IMR-90 (cell line): ENCODE results near the gene SLC5A3. TPM values are rescaled to one million over a fixed set of nuclear protein-coding genes. Genes with fewer than 3 reads are reported as not detected.

Experiments
- ATAC-seq: fragments of 200-7000 bp; cut with Tn5 transposase; 2 replicates; pipeline ENCODE4 v1.9.1; 2020; ENCODE audit warnings: low read depth, mild to moderate bottlenecking, moderate library complexity
- BruUV-seq: library from RNA; stranded (reverse); fragments of 400-500 nt; replicated peaks from 2 replicates; lab custom pipeline; 2021; lab: Mats Ljungman, UMichigan
- CTCF ChIA-PET: fragments of 300-600 bp; formaldehyde crosslinking; extraction: SDS; loops from one replicate; lab custom pipeline; 2021; ENCODE audit warnings: antibody characterized with exemption; lab: Yijun Ruan, JAX
- POLR2A ChIA-PET: fragments of 300-600 bp; sonication (Branson Sonifier 250); formaldehyde crosslinking; loops from one replicate; lab custom pipeline; 2022; ENCODE audit warnings: antibody characterized with exemption; ENCODE audit not compliant: unreplicated experiment; lab: Charles Lee
- DNase-seq: peaks from one replicate; pipeline ENCODE4 v3.0.0; 2013
- H2AFZ ChIP-seq: replicated peaks from 2 replicates; pipeline ENCODE3; 2013; ENCODE audit warnings: low read length, mild to moderate bottlenecking; ENCODE audit not compliant: poor library complexity
- H2AK5ac ChIP-seq: 2 replicates; pipeline ENCODE4 v1.6.1; 2013; ENCODE audit warnings: low read depth, low read length, inconsistent platforms
- H2AK9ac ChIP-seq: replicated peaks from 2 replicates; pipeline ENCODE3; 2013; ENCODE audit warnings: mild to moderate bottlenecking, low read depth, low read length, moderate library complexity; ENCODE audit not compliant: poor library complexity
- H2BK120ac ChIP-seq: 2 replicates; pipeline ENCODE4 v1.6.1; 2013; ENCODE audit warnings: low read depth, low read length, inconsistent platforms
- H2BK15ac ChIP-seq: 3 replicates; pipeline ENCODE4 v1.6.1; 2013; ENCODE audit warnings: low read depth, low read length, inconsistent platforms
- H2BK20ac ChIP-seq: 2 replicates; pipeline ENCODE4 v1.6.1; 2013; ENCODE audit warnings: low read depth, mild to moderate bottlenecking, inconsistent platforms, low read length, moderate library complexity
- H2BK5ac ChIP-seq: 2 replicates; pipeline ENCODE4 v1.6.1; 2013; ENCODE audit warnings: mild to moderate bottlenecking, low read depth, low read length, inconsistent platforms; ENCODE audit not compliant: poor library complexity, severe bottlenecking
- H3K14ac ChIP-seq: replicated peaks from 2 replicates; pipeline ENCODE4 v1.6.1; 2013; ENCODE audit warnings: low read depth, low read length, inconsistent platforms
- H3K18ac ChIP-seq: 2 replicates; pipeline ENCODE4 v1.6.1; 2013; ENCODE audit warnings: low read depth, low read length, control low read depth
- H3K23ac ChIP-seq: 2 replicates; pipeline ENCODE4 v1.6.1; 2013; ENCODE audit warnings: low read depth, low read length, inconsistent platforms
- H3K27ac ChIP-seq: 2 replicates; pipeline ENCODE4 v1.5.1; 2013; ENCODE audit warnings: mild to moderate bottlenecking, control low read depth, low read length; ENCODE audit not compliant: insufficient read depth
- H3K27me3 ChIP-seq: 2 replicates; pipeline ENCODE4 v1.6.1; 2013; ENCODE audit warnings: low read length; ENCODE audit not compliant: control insufficient read depth, insufficient read depth
- H3K36me3 ChIP-seq: 2 replicates; pipeline ENCODE4 v1.6.1; 2013; ENCODE audit warnings: low read length, mixed read lengths; ENCODE audit not compliant: control insufficient read depth, insufficient read depth
- H3K4ac ChIP-seq: 2 replicates; pipeline ENCODE4 v1.6.1; 2013; ENCODE audit warnings: low read depth, low read length, inconsistent platforms
- H3K4me1 ChIP-seq: 2 replicates; pipeline ENCODE4 v1.6.1; 2013; ENCODE audit warnings: low read length, mixed read lengths; ENCODE audit not compliant: control insufficient read depth, insufficient read depth
- H3K4me2 ChIP-seq: 2 replicates; pipeline ENCODE4 v1.6.1; 2013; ENCODE audit warnings: low read depth, mild to moderate bottlenecking, control low read depth, low read length, moderate library complexity
- H3K4me3 ChIP-seq: 2 replicates; pipeline ENCODE4 v1.5.1; 2013; ENCODE audit warnings: low read depth, mild to moderate bottlenecking, control low read depth, low read length, moderate library complexity; ENCODE audit not compliant: insufficient read depth
- H3K56ac ChIP-seq: 2 replicates; pipeline ENCODE4 v1.6.1; 2013; ENCODE audit warnings: low read length, inconsistent platforms; ENCODE audit not compliant: insufficient read depth; ENCODE audit errors: extremely low read depth
- H3K79me1 ChIP-seq, 2 experiments: 2 replicates each; pipeline ENCODE4 v1.6.1; 2013; ENCODE audit warnings: low read length in 2 of 2, inconsistent platforms in 1 of 2, low read depth in 1 of 2
- H3K9ac ChIP-seq: 2 replicates; pipeline ENCODE4 v1.6.1; 2013; ENCODE audit warnings: low read depth, low read length, control low read depth
- H3K9me1 ChIP-seq: 2 replicates; pipeline ENCODE4 v1.6.1; 2013; ENCODE audit warnings: low read length, inconsistent platforms; ENCODE audit not compliant: insufficient read depth
- H3K9me3 ChIP-seq: 2 replicates; pipeline ENCODE4 v1.6.1; 2013; ENCODE audit warnings: low read length; ENCODE audit not compliant: control insufficient read depth, insufficient read depth
- H4K20me1 ChIP-seq: 2 replicates; pipeline ENCODE4 v1.6.1; 2013; ENCODE audit warnings: low read length, inconsistent platforms; ENCODE audit not compliant: insufficient read depth
- H4K5ac ChIP-seq: 2 replicates; pipeline ENCODE4 v1.6.1; 2013; ENCODE audit warnings: mild to moderate bottlenecking, low read depth, low read length, control low read depth
- H4K8ac ChIP-seq, 2 experiments: 2 replicates each; pipeline ENCODE4 v1.6.1; 2013; ENCODE audit warnings: low read depth in 2 of 2, low read length in 2 of 2, control low read depth in 1 of 2, inconsistent platforms in 1 of 2
- H4K91ac ChIP-seq: 2 replicates; pipeline ENCODE4 v1.6.1; 2013; ENCODE audit warnings: low read depth, low read length, inconsistent platforms; ENCODE audit not compliant: insufficient read depth
- BHLHE40 ChIP-seq: fragments of 150-350 bp; IDR thresholded peaks from 2 replicates; pipeline ENCODE4 v1.6.1; 2016; ENCODE audit warnings: mild to moderate bottlenecking, low read depth, low read length
- CEBPB ChIP-seq: IDR thresholded peaks from 2 replicates; pipeline ENCODE4 v1.6.1; 2012; ENCODE audit warnings: low read depth, low read length, improper control_type of control experiment
- CHD1 ChIP-seq: IDR thresholded peaks from 2 replicates; pipeline ENCODE4 v1.6.1; 2012; ENCODE audit warnings: low read depth, low read length, improper control_type of control experiment
- CTCF ChIP-seq: conservative IDR thresholded peaks from 2 replicates; pipeline ENCODE4 v1.5.1; 2012; ENCODE audit warnings: mild to moderate bottlenecking, low read depth, low read length, improper control_type of control experiment
- ELK1 ChIP-seq: fragments of 150-350 bp; IDR thresholded peaks from 2 replicates; pipeline ENCODE4 v1.6.1; 2016; ENCODE audit warnings: low read depth, mild to moderate bottlenecking, low read length, moderate library complexity, borderline replicate concordance
- FOS ChIP-seq: fragments of 150-350 bp; IDR thresholded peaks from 2 replicates; pipeline ENCODE4 v1.6.1; 2016; ENCODE audit warnings: low read depth, low read length
- MAFK ChIP-seq: IDR thresholded peaks from 2 replicates; pipeline ENCODE4 v1.6.1; 2012; ENCODE audit warnings: low read depth, low read length, improper control_type of control experiment
- MAZ ChIP-seq: IDR thresholded peaks from 2 replicates; pipeline ENCODE4 v1.6.1; 2012; ENCODE audit warnings: low read depth, mild to moderate bottlenecking, low read length, improper control_type of control experiment, moderate library complexity, borderline replicate concordance
- MXI1 ChIP-seq: IDR thresholded peaks from 2 replicates; pipeline ENCODE4 v1.6.1; 2012; ENCODE audit warnings: low read depth, mild to moderate bottlenecking, low read length, moderate library complexity, borderline replicate concordance
- NFE2L2 ChIP-seq: fragments of 150-350 bp; IDR thresholded peaks from 2 replicates; pipeline ENCODE4 v1.6.1; 2016; ENCODE audit warnings: low read depth, mild to moderate bottlenecking, low read length
- POLR2A ChIP-seq: IDR thresholded peaks from 2 replicates; pipeline ENCODE4 v1.6.1; 2012; ENCODE audit warnings: mild to moderate bottlenecking, low read depth, low read length
- RAD21 ChIP-seq: IDR thresholded peaks from 2 replicates; pipeline ENCODE4 v1.6.1; 2012; ENCODE audit warnings: low read length, improper control_type of control experiment
- RCOR1 ChIP-seq: IDR thresholded peaks from 2 replicates; pipeline ENCODE4 v1.6.1; 2012; ENCODE audit warnings: mild to moderate bottlenecking, low read length, improper control_type of control experiment; ENCODE audit not compliant: insufficient replicate concordance
- RFX5 ChIP-seq: IDR thresholded peaks from 2 replicates; pipeline ENCODE4 v1.8.0; 2012; ENCODE audit warnings: low read depth, mild to moderate bottlenecking, low read length, moderate library complexity
- SMC3 ChIP-seq: fragments of 150-350 bp; IDR thresholded peaks from 2 replicates; pipeline ENCODE4 v1.6.1; 2016; ENCODE audit warnings: low read depth, mild to moderate bottlenecking, antibody characterized with exemption, low read length, moderate library complexity
- USF2 ChIP-seq: fragments of 150-350 bp; IDR thresholded peaks from 2 replicates; pipeline ENCODE4 v1.6.1; 2017; ENCODE audit warnings: mild to moderate bottlenecking, antibody characterized with exemption, low read length, low read depth
- WGBS, 2 experiments: methylation state at CpG; one replicate each; pipeline versions ENCODE4 v1.1.5 to v1.1.7; 2013; ENCODE audit warnings: missing lambda C conversion rate in 2 of 2; ENCODE audit not compliant: insufficient read length in 1 of 2; ENCODE audit errors: extremely low coverage in 2 of 2; 5-methylcytosine and 5-hydroxymethylcytosine counted together
- dilution Hi-C: fragments of 300-500 bp; cut with HindIII; formaldehyde crosslinking; loops from one replicate; pipeline ENCODE4 v1.14.3; 2018; ENCODE audit warnings: low sequenced_read_pairs; ENCODE audit not compliant: unreplicated experiment
- in situ Hi-C: fragments of 300-500 bp; cut with MboI; formaldehyde crosslinking; loops from 3 replicates; pipeline ENCODE4 v1.14.3; 2019; ENCODE audit warnings: low sequenced_read_pairs, inconsistent platforms, mixed read lengths
- intact Hi-C: fragments of 100-400 bp; cut with micrococcal nuclease; formaldehyde crosslinking; loops from 2 replicates; pipeline ENCODE4 v1.10.0; 2022
- polyA plus RNA-seq, 3 experiments: library from polyadenylated mRNA; depleted of rRNA; stranded (reverse); fragments of >200 nt; gene quantifications; 2 replicates each; pipeline ENCODE4 v1.2.3, GENCODE V29; 2012; ENCODE audit warnings: low replicate concordance in 1 of 3
- total RNA-seq: library from RNA; depleted of rRNA; stranded (reverse); fragments of >200 nt; gene quantifications from 2 replicates; pipeline ENCODE4 v1.2.3, GENCODE V29; 2012

The SLC5A3 gene
- total and polyA plus RNA-seq, 2 of the 4 experiments (the other 2 are of a cell fraction), result 1.8 to 9.9 TPM

GRCh38 chr21:34046917-34047316, 26.5 kb upstream of the SLC5A3 start:
- H3K79me1 ChIP-seq, result no peaks in the 10 kb centered on the region
- H4K91ac ChIP-seq, result no peak overlapping the region
- ATAC-seq (no peak), DNase-seq (no peak)
- no peak overlapping the region for H2AK9ac ChIP-seq
- in situ Hi-C loops (no loop called here), dilution Hi-C loops (no loop called here), intact Hi-C loops (no loop called here)
- H2BK5ac ChIP-seq, result no peak overlapping the region
- CTCF ChIA-PET, result no interaction called here
- H3K27ac ChIP-seq, result no peak overlapping the region
- H3K18ac ChIP-seq, result no peak overlapping the region
- H3K14ac ChIP-seq, result no peak overlapping the region
- H4K8ac ChIP-seq, result no peak overlapping the region
- H2BK20ac ChIP-seq, result no peak overlapping the region
- no peak for TF ChIP-seq MAZ
- TF ChIP-seq CHD1, result no peak
- no peak for TF ChIP-seq RFX5
- TF ChIP-seq FOS, result no peak
- no peak for TF ChIP-seq CEBPB
- TF ChIP-seq ELK1, result no peak
- no peak for TF ChIP-seq BHLHE40
- TF ChIP-seq RCOR1, result no peak
- no peak for TF ChIP-seq USF2
- TF ChIP-seq RAD21, result no peak
- no peak for TF ChIP-seq POLR2A
- no peak for TF ChIP-seq SMC3
- no peak for TF ChIP-seq NFE2L2
- TF ChIP-seq CTCF, result no peak
- TF ChIP-seq MXI1, result no peak
- no peak for TF ChIP-seq MAFK
- no peak overlapping the region for H3K23ac ChIP-seq
- H3K27me3 ChIP-seq, result peaks cover 4% of the 10 kb centered on the region
- BruUV-seq, result no TSS peak
- no peaks in the 10 kb centered on the region for H4K20me1 ChIP-seq
- no peak overlapping the region for H4K5ac ChIP-seq
- H3K9me1 ChIP-seq, result no peaks in the 10 kb centered on the region
- no peaks in the 10 kb centered on the region for H3K36me3 ChIP-seq
- H2BK15ac ChIP-seq, result no peak overlapping the region
- POLR2A ChIA-PET, result no interaction called here
- no peak overlapping the region for H3K4me3 ChIP-seq
- H2AFZ ChIP-seq, result no peak overlapping the region
- H3K9ac ChIP-seq, result no peak overlapping the region
- H3K9me3 ChIP-seq, result no peaks in the 10 kb centered on the region
- no peak overlapping the region for H3K56ac ChIP-seq
- no CpG with 5 or more reads among the region's 6 CpGs for WGBS, 2 experiments
- no peak overlapping the region for H3K4ac ChIP-seq
- no peaks in the 10 kb centered on the region for H3K4me1 ChIP-seq
- no peak overlapping the region for H2AK5ac ChIP-seq
- H3K4me2 ChIP-seq, result no peak overlapping the region
- no peak overlapping the region for H2BK120ac ChIP-seq
